Endothelial cell of umbilical vein (primary cell): ENCODE measurements around the gene LRRC61. TPM values are rescaled to one million over a fixed set of nuclear protein-coding genes. Genes with fewer than 3 reads are reported as not detected.

Experiments
- BruUV-seq: library from RNA; stranded (reverse); fragments of 400-500 nt; replicated peaks from 2 replicates; lab custom pipeline; 2021; lab: Mats Ljungman, UMichigan
- CTCF ChIA-PET: fragments of 300-600, 350-600 bp; sonication (Branson Sonifier 250); formaldehyde crosslinking; loops from one replicate; lab custom pipeline; 2021; ENCODE audit warnings: antibody characterized with exemption, inconsistent platforms; lab: Charles Lee
- POLR2A ChIA-PET: fragments of 300-600, 350-600 bp; sonication (Branson Sonifier 250); formaldehyde crosslinking; loops from one replicate; lab custom pipeline; 2021; ENCODE audit warnings: antibody characterized with exemption, inconsistent platforms; lab: Charles Lee
- DNase-seq: peaks from one replicate; pipeline ENCODE4 v3.0.0-alpha.2; 2011; ENCODE audit warnings: low read depth, low spot score
- FAIRE-seq: peaks from 2 replicates; lab custom pipeline; 2011; peaks lifted over from hg19 to GRCh38; lab: Jason Lieb, UNC
- H2AFZ ChIP-seq: 2 replicates; pipeline ENCODE4 v1.6.0; 2012; ENCODE audit warnings: low read depth, low read length, control low read depth, inconsistent platforms
- H3K27ac ChIP-seq: 2 replicates; pipeline ENCODE4 v1.5.1; 2011; ENCODE audit warnings: low read depth, mild to moderate bottlenecking, control low read depth, low read length, moderate library complexity; ENCODE audit not compliant: insufficient read depth
- H3K27me3 ChIP-seq, 2 experiments: 2 replicates each; pipeline versions ENCODE4 v1.6.0 to v1.6.1; 2011; ENCODE audit warnings: low read length in 2 of 2, mixed read lengths in 1 of 2; ENCODE audit not compliant: control insufficient read depth in 2 of 2, insufficient read depth in 2 of 2
- H3K36me3 ChIP-seq, 2 experiments: 2 replicates in 1 of 2; 3 replicates in 1 of 2; pipeline ENCODE4 v1.5.1; 2011; ENCODE audit warnings: low read length in 2 of 2, mild to moderate bottlenecking in 1 of 2, moderate library complexity in 1 of 2; ENCODE audit not compliant: control insufficient read depth in 2 of 2, insufficient read depth in 2 of 2; ENCODE audit errors: extremely low read depth in 1 of 2
- H3K4me1 ChIP-seq: 3 replicates; pipeline ENCODE4 v1.5.1; 2011; ENCODE audit warnings: mild to moderate bottlenecking, low read length; ENCODE audit not compliant: control insufficient read depth, insufficient read depth; ENCODE audit errors: extremely low read depth
- H3K4me2 ChIP-seq: 2 replicates; pipeline ENCODE4 v1.6.1; 2011; ENCODE audit warnings: low read length, control low read depth, mixed read lengths; ENCODE audit not compliant: insufficient read depth
- H3K4me3 ChIP-seq, 3 experiments: fragments of 200-600 bp in 1 of 3; sonication (generic), shearing (Covaris generic) in 1 of 3; replicated peaks in 1 of 3; 2 replicates each; pipeline ENCODE4 v1.5.1; 2011 to 2016; ENCODE audit warnings: control low read depth in 3 of 3, low read length in 3 of 3, mild to moderate bottlenecking in 2 of 3, inconsistent platforms in 1 of 3, low read depth in 1 of 3, moderate library complexity in 1 of 3; ENCODE audit not compliant: insufficient read depth in 1 of 3
- H3K79me2 ChIP-seq: 2 replicates; pipeline ENCODE4 v1.6.0; 2012; ENCODE audit warnings: low read length, inconsistent platforms; ENCODE audit not compliant: control insufficient read depth, insufficient read depth
- H3K9ac ChIP-seq: replicated peaks from 2 replicates; pipeline ENCODE3; 2011; ENCODE audit warnings: low read length, control low read depth; ENCODE audit not compliant: insufficient read depth; ENCODE audit errors: extremely low read depth
- H3K9me1 ChIP-seq: replicated peaks from 3 replicates; pipeline ENCODE4 v1.6.0; 2011; ENCODE audit warnings: mild to moderate bottlenecking, low read length; ENCODE audit not compliant: control insufficient read depth, insufficient read depth; ENCODE audit errors: extremely low read depth
- H3K9me3 ChIP-seq: replicated peaks from 2 replicates; pipeline ENCODE4 v1.5.1; 2012; ENCODE audit warnings: low read length, inconsistent platforms; ENCODE audit not compliant: control insufficient read depth, insufficient read depth
- H4K20me1 ChIP-seq: replicated peaks from 2 replicates; pipeline ENCODE3; 2011; ENCODE audit warnings: mild to moderate bottlenecking, low read length; ENCODE audit not compliant: control insufficient read depth, insufficient read depth; ENCODE audit errors: extremely low read depth
- CTCF ChIP-seq, 2 donors: IDR thresholded peaks; 1 replicate in 1 of 2; 2 replicates in 1 of 2; pipeline ENCODE4 v1.5.1; 2011; ENCODE audit warnings: low read length in 2 of 2, mild to moderate bottlenecking in 2 of 2, moderate library complexity in 2 of 2, control low read depth in 1 of 2, inconsistent platforms in 1 of 2, low read depth in 1 of 2; ENCODE audit not compliant: insufficient read depth in 1 of 2; ENCODE audit errors: extremely low read depth in 1 of 2
- GATA2 ChIP-seq: IDR thresholded peaks from 2 replicates; pipeline ENCODE4 v1.7.0; 2011; ENCODE audit warnings: low read depth, mild to moderate bottlenecking, moderate library complexity, mixed read lengths, low read length; ENCODE audit not compliant: insufficient read length, insufficient read depth
- POLR2A ChIP-seq: IDR thresholded peaks from 2 replicates; pipeline ENCODE4 v1.6.1; 2012; ENCODE audit warnings: low read depth, mild to moderate bottlenecking, control low read depth, low read length
- dilution Hi-C: fragments of 300-500 bp; cut with MboI; formaldehyde crosslinking; loops from one replicate; pipeline ENCODE4 v1.15.0; 2019; ENCODE audit warnings: low sequenced_read_pairs; ENCODE audit not compliant: extremely low pct_ligation_motif_present
- intact Hi-C: fragments of 100-400 bp; cut with micrococcal nuclease; formaldehyde crosslinking; loops from one replicate; pipeline ENCODE4 v1.10.0; 2022
- polyA plus RNA-seq, 4 experiments: library from polyadenylated mRNA; depleted of rRNA in 3 of 4; stranded (reverse) in 3 of 4; unstranded in 1 of 4; fragments of >200 nt; gene quantifications; 2 replicates each; pipeline versions ENCODE4 v1.2.1 to v1.2.3, GENCODE V29; 2011 to 2012; ENCODE audit warnings: missing spikeins in 1 of 4
- total RNA-seq: library from RNA; stranded (reverse); gene quantifications from 2 replicates; pipeline ENCODE4 v1.2.3, GENCODE V29; 2021

The LRRC61 gene
- total and polyA plus RNA-seq, 2 donors (not counting 3 experiments of a cell fraction or from before 2014, with no cell fraction given): 0.72 TPM; not detected in 1

GRCh38 chr7:150358988-150359621 is 36.0 kb downstream of the LRRC61 start:
- Histone ChIP-seq H3K27me3 (no peaks in the 10 kb centered on the region), H3K27ac (no peak overlapping the region), H4K20me1 (no peaks in the 10 kb centered on the region), H3K9me1 (no peaks in the 10 kb centered on the region), H3K79me2 (no peaks in the 10 kb centered on the region), H3K4me1 (peaks cover 8% of the 10 kb centered on the region), H3K36me3 (no peaks in the 10 kb centered on the region), H3K9me3 (no peaks in the 10 kb centered on the region), H2AFZ (no peak overlapping the region), H3K9ac (no peak overlapping the region), H3K4me3 (no peak overlapping the region), H3K4me2 (no peak overlapping the region)
- ChIA-PET CTCF (interaction anchor here (1.0 to 1.9 kb wide), 2 partner anchors 62 to 90 kb away, joined by 4 to 6 read pairs; no protein-coding TSS in a partner anchor), POLR2A (no interaction called here)
- TF ChIP-seq GATA2 (no peak), POLR2A (no peak), CTCF (IDR thresholded peaks at IDR 0.05; ENCODE audit: extremely low read depth in 1 of 2, insufficient read depth in 1 of 2, low read depth in 1 of 2, low read length in 2 of 2) (no peak)
- no TSS peak for BruUV-seq
- no peak for DNase-seq
- no peak for FAIRE-seq
- intact Hi-C loops: loop anchor here (5.0 kb wide), 1 partner anchor 72 kb away; no protein-coding TSS in a partner anchor
- dilution Hi-C loops: no loop called here
